GM19455 (cell line): Measurements from ENCODE around the gene SLC15A1.
"Not testable (repeated sequence)": the region's sequence is repeated elsewhere in the genome, so short reads cannot be mapped to it uniquely, and the experiment has no call there.

Source experiments
- ATAC-seq: cut with Tn5 transposase; IDR thresholded peaks from one replicate; pipeline ENCODE4 v1.9.1; 2021; ENCODE audit not compliant: unreplicated experiment

SLC15A1 gene

DNA sequence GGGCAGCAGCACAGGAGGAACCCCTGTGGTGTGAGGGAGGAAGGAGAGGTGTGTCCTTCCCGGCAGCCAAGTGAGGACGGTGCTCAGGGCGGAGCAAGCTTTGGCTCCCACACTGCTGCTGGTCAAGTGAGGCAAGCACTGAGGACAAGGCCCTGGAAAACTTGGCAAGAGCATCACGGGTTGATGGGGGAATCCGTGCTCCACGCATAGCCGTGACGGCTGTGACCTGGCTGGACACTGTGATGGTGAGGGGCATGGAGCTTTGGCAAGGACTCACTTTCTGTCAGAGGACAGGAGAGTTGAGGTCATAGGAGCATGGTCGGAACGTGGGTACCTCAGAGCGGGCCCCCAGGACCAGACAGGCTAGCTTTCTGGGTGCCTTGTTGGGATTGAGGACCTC is 29.0 kb upstream of the SLC15A1 start:
- ATAC-seq, result no peak

DNA sequence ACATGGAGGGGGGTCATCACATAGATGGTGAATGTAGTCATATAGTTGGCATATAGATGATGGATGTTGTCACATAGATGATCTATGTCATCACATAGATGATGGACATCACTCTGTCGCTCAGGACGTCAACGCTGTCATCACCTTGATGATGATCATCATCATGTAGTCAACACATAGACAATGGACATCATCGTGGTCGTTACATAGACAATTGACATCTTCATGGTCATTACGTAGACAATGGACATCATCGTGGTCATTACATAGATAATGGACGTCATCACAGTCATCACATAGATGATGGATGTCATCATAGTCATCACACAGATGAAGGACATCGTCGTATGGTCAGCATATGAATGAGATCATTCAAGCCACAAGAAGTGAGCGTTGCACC is 28.6 kb upstream of the SLC15A1 start:
- no peak for ATAC-seq

DNA sequence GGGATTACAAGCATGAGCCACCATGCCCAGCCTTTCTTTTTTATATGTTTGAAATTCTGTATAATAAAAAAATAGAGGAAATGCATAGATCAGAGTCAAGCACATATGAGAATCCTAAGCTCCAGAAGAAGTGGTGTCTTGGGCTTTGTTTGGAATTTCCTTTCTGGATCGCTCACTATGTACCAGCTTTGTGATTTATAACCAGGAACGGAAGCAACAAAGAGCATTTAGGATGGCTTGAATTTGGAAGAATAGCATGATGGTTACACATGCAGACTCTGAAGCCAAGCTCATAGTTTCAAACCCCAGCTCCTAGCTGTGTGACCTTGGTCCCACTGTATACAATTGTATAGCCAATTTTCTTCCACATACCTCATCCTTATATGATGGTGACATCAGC is 28.0 kb upstream of the SLC15A1 start:
- ATAC-seq, result no peak

DNA sequence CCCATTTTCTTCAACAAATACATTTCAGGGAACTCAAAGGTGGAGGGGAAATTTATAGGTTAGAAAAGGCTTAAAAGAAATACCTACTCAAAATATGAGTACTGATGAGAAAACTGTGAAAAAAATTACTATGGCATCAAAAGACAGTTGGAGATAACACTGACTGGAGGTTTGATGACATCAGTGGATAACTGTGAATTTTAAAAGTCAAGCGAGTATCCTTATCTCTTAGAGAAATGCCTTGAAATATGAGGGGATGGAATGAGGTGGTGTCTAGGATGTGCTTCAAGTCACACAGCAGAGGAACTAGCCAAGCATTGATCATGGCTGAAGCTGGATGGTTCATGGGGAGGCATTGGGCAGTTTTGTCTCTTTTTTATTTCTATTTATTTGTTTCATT is 27.2 kb upstream of the SLC15A1 start:
- no peak for ATAC-seq

DNA sequence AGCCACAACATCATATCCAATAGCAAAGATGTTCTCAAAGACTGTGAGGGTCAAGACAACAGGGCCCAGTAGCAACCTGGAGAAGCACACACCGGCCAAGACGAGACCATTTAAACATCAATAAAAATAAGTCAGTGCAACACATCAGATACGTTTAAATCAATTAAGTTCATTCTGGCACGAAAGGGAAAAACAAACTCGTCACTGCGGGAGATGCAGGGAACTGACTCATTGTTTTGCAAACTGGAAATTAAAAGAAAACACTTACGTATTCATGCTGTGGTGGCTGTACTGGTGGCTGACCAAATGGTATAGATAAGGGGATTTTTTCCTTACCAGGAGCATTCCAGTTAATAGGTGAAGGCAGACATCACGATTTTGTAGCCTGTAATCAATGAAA is 26.3 kb upstream of the SLC15A1 start:
- ATAC-seq, result no peak

DNA sequence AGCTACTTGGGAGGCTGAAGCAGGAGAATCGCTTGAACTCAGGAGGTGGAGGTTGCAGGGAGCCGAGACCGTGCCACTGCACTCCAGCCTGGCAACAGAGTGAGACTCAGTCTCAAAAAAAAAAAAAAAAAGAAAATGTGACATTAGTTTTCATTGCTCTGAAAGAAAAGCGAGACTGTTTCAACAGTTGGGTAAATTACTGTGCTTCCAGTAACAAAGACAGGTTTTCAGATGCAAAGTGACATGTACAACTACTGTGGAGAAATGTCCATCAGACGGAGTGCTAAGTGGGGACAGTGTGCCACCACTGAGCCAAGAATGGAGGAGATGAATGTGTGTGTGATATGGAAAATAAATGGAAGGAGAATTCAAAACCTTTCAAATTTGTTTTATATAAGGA is 24.2 kb upstream of the SLC15A1 start:
- ATAC-seq, result no peak

DNA sequence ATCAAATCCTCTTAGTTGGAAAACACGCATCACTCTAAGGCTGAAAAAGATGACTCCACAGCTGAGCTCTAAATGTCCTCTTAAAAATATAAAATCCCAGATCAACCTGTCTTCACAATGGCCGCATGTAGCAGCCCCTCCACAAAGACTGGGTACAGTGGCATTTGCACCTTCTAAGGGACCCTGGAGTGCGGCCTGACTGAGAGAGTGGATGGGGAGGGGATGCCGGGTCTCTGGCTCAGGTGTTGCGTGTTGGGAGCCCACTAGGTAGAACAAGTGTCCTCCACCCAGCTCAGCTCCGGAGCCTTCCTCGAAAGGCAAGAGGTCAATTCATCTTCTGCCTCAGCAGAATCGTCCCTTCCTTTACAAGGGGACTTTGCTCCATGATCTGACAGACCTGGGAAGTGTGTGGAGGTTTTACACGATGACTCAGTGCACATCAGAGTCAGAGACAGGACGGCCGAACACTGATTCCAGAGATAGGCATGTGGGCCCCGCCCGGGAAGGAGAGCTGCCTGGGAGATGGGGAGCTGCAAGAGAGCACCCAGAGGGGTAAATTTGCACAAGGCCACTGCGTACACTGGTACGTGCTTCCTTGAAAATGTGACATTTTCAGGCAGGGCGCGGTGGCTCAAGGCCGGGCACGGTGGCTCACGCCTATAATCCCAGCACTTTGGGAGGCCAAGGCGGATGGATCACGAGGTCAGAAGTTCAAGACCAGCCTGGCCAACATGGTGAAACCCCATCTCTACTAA is 23.5 kb upstream of the SLC15A1 start:
- ATAC-seq, result no peak

DNA sequence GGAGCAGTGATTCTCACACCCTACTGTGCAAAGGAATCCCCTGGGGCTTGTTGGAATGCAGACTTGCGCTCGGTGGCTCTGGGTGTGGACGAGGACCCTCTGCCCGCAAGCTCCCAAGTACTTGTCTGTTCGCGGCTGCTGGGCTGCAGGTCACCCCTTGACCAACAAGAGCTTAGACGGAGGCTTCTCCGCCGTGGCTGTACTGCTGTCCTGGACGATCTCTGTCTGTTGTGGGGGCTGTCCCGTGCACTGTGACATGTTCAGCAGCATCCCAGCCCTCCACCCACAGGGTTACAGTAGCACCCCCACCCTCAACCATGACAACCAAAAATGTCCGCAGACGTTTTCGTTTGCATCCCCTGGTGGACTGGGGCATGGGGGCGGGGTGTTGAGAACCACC is 22.9 kb upstream of the SLC15A1 start:
- no peak for ATAC-seq

DNA sequence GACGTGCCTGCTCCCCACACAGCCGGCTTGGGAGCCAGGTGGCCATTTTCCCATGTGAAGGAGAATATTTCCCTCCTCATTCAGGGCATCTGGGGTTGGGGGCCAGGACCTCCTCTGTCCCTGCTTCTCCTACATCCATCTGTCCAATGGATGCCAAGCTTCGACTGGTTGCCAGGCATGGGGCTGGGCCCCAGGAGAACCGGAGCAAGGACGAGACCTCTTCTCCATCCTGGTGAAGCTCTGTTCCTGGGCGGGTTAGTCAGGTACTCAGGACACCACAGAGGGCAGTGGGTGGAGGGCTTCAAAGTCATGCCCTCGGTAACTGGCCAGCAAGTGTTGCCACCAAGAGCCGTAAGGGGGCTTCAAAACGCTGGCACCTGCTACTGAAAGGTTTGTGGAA is 22.3 kb upstream of the SLC15A1 start:
- ATAC-seq, result no peak

DNA sequence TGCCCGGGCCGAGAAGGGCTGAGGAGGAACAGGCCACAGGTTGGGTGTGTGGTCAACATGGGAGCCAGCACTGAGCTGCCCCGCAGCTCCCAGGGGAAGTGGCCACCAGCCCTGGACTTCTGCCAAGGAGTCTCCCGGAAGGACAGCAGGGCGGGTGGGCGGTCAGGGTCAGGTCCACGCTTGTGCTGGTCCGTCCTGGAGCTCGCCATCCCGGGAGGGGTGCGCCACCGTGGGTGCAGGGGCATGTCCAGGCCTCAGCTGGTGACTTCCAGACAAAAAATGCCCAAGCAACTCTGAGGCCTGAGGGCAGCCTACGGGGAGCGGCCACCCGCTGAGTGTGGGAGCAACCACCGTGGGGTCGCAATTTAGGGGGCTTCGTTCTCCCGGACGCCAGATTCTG is 21.4 kb upstream of the SLC15A1 start:
- no peak for ATAC-seq

DNA sequence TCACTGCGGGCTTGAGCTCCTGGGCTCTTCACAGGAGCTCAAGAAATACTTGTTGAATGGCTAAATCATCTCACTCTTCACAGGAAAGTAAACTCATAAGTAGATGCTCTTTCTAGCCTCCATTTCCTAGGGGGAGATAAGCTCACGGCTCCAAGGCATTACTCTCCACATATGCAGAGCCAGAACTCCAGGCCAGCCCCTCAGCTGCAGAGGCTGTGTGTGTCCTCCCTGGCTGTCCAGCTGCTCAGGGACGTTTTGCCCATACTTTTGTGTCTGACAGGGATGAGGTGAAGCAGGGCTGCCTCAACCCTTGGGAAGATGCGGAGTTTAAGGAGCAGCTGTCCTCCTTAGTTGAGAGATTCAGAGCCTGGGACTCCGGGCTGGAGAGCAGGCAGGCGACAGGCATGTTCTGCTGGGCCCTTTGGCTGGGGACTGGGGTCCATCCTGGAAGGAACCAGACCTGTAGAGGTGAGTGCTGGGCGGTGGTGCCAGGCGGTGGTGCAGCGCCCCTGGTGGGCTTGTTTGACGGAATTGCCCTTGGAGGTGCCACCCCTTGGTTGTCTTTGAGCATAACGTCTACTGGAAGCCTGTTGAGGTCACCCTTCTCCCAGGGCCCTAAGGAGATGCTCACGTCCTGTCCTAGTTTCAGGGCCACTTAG is 20.5 kb upstream of the SLC15A1 start:
- no peak for ATAC-seq

DNA sequence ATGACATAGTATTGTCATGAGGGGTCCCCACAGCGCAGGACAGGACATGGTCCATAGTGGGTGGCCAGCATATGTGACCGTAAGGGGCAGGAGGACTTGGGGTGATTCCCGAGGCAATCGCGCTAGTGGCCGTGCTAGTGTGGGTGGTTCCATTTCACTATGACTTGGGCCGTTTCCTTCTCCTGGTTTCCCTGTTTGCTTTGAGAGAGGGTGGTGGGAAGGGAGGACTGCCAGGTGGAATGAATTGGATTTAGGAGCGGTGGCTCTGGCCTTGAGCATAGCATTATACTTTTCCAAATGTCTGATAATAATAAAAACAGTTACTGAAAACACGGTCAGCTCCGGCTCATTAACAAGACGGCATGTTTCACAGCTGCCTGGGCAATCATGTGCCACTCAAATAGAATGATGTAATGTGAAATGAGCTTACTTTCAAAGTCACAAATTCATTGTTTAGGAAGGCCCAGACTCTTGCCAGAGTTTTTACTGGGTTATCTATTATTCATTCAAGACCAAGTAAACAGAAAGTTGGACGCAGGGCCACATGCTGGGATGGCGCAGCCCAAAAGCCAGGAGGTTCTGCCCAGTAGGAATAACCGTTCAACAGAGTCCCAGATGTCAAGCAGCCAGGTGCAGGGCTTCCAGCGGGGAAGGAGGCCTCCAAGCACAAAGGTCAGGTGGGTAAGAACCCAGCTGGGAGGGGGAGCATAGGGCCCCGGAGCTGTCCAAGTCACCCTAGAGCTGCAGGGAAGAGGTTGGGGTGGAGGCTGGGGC is 19.6 kb upstream of the SLC15A1 start:
- no peak for ATAC-seq

DNA sequence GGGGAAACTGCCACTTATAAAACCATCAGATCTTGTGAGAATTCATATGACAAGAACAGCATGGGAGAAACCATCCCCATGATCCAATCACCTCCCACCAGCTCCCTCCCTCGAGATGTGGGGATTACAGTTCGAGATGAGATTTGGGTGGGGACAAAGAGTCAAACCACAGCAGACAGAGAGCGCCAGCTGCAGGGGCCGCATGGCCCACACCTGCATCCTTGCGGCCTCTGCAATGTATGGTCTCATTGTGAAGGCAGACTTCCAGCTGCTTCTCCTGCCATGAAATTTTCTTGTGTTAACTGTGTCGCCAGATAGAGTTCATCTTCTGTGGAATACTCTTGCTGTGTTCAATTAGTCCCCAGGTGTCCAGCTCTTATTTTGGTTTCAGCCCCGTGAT is 17.3 kb upstream of the SLC15A1 start:
- ATAC-seq, result no peak

DNA sequence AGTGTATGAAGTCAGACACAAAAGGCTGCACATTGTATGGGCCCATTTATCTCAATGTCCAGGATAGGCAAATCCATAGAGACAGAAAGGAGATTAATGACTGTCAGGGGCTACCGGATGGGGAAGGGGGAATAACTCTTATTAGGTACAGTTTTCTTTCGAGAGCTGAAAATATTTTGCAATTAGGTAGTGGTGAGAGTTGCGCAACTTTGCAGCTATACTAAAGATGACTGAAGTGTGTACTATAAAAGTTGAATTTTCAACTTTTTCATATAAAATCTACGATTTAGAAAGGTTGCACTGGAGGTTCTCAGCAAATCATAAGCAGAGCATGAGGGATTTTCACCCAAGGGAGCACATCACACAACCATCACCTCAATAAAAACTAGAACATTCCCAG is 16.1 kb upstream of the SLC15A1 start:
- no peak for ATAC-seq

DNA sequence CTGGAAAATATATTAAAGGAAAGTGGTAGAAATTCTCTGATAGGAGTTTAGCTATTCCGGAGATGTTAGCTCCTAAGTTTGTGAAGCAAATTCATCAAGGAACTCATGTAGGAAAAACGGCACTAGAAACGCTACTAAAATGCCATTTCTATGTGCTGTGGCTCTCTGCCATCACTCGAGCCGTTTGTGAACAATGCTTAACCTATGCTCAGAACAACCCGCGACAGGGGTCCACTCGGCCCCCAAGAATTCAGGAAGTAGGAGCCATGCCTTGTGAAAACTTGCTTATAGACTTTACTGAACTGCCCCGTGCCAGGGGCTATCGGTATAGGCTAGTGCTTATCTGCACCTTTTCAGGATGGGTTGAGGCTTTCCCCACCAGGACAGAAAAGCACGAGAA is 14.2 kb upstream of the SLC15A1 start:
- ATAC-seq, result no peak

DNA sequence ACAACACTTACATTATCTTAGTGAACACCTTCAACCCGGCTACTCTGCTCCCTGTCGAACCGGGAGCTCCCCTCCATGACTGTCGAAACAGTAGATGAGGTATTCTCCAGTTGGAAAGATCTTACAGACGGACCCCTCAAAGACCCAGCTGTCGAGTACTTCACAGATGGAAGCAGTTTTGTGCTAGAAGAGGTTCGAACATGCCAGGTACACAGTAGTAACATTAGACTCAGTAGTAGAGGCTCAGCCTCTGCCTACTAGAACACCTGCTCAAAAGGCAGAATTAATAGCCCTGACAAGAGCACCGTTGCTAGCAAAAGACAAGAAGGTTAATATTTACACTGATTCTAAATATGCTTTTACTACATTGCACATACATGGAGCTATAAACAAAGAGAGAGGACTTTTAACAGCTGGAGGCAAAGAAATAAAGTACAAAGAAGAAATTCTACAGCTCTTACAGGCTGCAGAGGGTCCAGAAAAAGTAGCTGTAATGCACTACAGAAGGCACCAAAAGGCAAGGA is 13.6 kb upstream of the SLC15A1 start:
- no peak for ATAC-seq

DNA sequence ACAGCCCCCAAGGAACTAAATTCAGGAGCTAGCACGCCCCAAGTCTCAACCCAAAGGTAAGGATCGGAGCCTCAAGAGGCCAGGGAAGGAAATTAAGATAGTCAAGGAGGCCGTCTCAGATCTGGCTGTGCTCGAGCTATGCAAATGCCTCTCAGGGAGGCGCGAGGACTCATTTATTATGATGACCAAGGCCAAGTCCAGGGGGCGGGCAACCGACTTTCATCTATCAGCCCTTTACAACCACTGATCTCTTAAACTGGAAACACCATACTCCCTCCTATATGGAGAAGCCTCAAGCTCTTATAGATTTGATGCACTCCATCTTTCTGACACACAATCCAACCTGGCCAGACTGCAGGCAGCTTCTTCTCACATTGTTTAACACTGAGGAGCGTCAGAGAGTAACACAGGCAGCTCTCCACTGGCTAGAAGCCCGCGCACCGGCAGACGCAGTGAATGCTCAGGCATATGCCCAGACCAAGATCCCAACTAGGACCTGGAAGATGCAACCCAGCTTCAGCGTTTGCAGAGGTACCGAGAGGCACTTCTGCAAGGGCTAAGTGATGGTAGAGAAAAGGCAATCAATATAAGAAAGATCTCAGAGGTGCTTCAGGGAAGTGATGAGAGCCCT is 9.6 kb upstream of the SLC15A1 start:
- no peak for ATAC-seq

DNA sequence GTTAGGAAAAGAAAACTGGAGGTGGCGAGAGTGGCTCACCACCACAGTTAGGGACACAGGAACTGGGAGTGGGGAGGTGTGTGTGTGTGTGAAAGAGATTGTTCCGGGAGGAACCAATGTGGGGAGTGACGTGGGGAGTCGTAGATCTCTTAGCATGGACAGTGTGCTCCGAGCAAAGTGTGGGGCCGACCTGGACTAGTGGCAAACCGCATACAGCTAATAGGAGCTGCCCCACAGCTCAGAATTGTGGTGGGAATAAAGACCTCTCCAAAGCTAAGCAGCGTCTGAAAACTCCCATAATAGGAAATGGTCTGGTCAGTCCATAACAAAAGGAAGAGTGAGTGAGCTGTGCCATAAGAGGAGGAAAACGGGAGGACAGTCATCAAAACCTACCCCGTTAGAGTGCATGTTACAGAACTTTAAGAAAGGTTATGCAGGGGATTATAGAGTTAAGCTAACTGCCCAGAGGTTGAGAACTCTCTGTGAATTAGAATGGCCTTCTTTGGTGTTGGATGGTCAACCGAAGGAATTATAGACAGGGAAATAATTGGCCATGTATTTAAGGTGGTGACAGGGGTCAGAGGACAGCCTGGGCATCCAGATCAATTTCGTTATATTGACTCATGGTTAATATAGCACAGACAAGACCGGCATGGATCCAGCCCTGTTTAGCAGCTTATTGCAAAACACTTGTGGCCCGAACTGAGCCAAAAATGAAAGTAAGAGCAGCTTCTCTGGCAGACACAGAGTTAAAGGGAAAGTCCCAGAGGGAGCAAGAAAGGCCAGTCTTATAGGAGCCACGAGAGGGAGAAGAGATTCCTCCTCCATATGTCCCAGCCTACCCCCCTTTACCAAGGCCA is 8.9 kb upstream of the SLC15A1 start:
- ATAC-seq, result no peak

DNA sequence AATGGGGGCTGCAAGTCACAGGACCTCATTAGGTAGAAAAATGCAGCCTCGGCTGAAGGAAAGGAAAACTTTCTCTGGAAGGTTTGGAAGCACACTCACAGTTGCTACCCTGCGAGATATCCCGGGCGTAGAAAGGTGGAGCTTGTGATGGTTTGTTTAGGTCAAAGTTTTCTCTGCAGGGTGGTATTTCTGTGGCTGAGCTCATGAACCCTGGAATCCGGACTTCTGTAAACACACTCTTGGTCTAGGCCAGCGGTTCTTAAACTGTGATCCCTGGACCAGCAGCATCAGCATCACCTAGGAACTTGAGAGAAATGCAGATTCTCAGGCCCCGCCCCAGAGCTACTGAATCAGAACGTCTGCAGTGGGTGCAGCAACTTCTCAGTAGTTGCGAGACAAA is 3.3 kb upstream of the SLC15A1 start:
- no peak for ATAC-seq

DNA sequence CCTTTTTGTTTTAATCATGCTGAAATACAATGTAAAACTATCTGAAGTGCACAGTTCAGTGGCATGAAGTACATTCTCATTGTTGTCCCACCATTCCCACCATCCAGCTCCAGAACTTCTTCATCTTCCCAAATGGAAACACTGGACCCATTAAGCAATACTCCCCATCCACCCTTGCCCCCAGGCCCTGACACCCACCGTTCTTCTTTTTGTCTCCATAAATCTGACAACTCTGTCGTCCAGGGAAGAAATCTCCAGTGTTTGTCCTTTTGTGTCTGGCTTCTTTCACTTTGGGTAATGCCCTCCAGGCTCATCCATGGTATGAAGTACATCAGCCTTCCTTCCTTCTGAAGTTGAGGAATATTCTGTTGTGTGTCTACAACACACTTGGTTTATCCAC is 2.6 kb upstream of the SLC15A1 start:
- ATAC-seq, result no peak

DNA sequence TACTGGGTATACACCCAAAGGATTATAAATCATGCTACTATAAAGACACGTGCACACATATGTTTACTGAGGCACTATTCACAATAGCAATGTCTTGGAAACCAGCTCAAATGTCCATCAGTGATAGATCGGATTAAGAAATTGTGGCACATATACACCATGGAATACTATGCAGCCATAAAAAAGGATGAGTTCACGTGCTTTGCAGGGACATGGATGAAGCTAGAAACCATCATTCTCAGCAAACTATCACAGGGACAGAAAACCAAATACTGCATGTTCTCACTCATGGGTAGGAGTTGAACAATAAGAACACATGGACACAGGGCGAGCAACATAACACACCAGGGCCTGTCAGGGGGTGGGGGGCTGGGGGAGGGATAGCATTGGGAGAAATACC is 2.0 kb upstream of the SLC15A1 start:
- not testable (repeated sequence) for ATAC-seq
